Neural crest cell (in vitro differentiated cells): ENCODE measurements around the gene TTC7B. TPM values are rescaled to one million over a fixed set of nuclear protein-coding genes. Genes with fewer than 3 reads are reported as not detected.

Experiments
- DNase-seq: peaks from one replicate; pipeline ENCODE4 v3.0.0; 2021; ENCODE audit warnings: low read depth, mixed read lengths, low spot score
- H3K27ac Mint-ChIP-seq: one replicate; pipeline ENCODE4 v1.8.0; 2021; ENCODE audit warnings: mild to moderate bottlenecking, mixed read lengths; ENCODE audit not compliant: unreplicated experiment
- H3K27me3 Mint-ChIP-seq: 2 replicates; pipeline ENCODE4 v1.8.0; 2021; ENCODE audit warnings: low read depth, mild to moderate bottlenecking, mixed read lengths
- H3K36me3 Mint-ChIP-seq: 2 replicates; pipeline ENCODE4 v1.8.0; 2021; ENCODE audit warnings: low read depth, mild to moderate bottlenecking, mixed read lengths
- H3K4me1 Mint-ChIP-seq: 2 replicates; pipeline ENCODE4 v1.8.0; 2021; ENCODE audit warnings: mixed read lengths
- H3K4me3 Mint-ChIP-seq: one replicate; pipeline ENCODE4 v1.8.0; 2021; ENCODE audit warnings: mild to moderate bottlenecking, mixed read lengths
- H3K9me3 Mint-ChIP-seq: 2 replicates; pipeline ENCODE4 v1.8.0; 2021; ENCODE audit warnings: mixed read lengths
- total RNA-seq: library from RNA; stranded (reverse); gene quantifications from 2 replicates; pipeline ENCODE4 v1.2.1, GENCODE V29; 2021
- TF ChIP-seq, protein P1 (sequence below): fragments of 200-600 bp; sonication (generic); conservative IDR thresholded peaks from 2 replicates; pipeline ENCODE4 v1.5.0; 2021; ENCODE audit warnings: antibody characterized with exemption, mild to moderate bottlenecking

Gene TTC7B
- total RNA-seq, 1 donor from 2014 or later, result 56.4 TPM

DNA sequence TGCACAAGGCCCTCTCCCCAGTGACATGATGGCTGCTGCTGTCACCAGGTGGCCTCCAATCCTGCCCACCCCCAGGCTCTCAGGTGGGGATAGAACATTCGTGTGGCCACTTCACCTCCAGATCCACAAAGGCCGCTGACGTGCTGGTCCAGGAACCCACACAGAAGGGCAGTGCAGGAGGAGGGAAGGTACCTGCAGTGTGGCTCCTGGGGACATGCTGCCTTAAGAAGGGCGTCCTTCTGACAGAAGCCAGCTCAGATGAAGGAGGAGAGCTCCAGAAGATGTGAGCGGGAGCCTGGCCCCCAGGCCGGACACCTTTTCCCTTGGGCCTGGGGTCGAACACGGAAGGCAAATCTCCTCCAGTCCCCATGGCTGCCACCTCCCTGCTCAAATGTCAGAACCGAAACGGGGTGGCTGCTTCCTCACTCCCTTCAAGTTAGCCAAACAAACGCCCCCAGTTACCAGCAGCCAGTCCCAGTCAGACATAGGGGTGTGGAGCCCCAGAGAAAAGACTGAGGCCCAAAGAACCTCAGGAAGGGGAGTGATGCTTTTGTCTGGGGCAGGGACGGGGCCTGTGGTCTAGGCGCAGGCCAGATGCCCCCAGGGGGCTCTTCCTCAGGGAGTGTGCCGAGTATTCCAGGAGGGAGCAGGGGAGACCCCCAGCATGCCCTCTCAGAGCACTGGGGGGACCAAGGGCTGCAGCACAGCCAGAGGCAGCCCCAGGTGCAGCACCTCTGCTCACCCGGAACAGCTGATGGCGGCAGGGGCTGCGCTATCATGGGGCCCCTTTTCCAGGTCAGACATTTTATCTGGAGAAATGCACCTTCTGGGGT lies 263.5 kb downstream of the TTC7B start:
- H3K27ac Mint-ChIP-seq, result no peak overlapping the region
- H3K9me3 Mint-ChIP-seq, result no peaks in the 10 kb centered on the region
- H3K36me3 Mint-ChIP-seq, result peaks cover 2% of the 10 kb centered on the region
- no peaks in the 10 kb centered on the region for H3K27me3 Mint-ChIP-seq
- DNase-seq, result no peak
- H3K4me3 Mint-ChIP-seq, result no peak overlapping the region
- TF ChIP-seq, protein P1, sequence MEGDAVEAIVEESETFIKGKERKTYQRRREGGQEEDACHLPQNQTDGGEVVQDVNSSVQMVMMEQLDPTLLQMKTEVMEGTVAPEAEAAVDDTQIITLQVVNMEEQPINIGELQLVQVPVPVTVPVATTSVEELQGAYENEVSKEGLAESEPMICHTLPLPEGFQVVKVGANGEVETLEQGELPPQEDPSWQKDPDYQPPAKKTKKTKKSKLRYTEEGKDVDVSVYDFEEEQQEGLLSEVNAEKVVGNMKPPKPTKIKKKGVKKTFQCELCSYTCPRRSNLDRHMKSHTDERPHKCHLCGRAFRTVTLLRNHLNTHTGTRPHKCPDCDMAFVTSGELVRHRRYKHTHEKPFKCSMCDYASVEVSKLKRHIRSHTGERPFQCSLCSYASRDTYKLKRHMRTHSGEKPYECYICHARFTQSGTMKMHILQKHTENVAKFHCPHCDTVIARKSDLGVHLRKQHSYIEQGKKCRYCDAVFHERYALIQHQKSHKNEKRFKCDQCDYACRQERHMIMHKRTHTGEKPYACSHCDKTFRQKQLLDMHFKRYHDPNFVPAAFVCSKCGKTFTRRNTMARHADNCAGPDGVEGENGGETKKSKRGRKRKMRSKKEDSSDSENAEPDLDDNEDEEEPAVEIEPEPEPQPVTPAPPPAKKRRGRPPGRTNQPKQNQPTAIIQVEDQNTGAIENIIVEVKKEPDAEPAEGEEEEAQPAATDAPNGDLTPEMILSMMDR, result no peak
- H3K4me1 Mint-ChIP-seq, result peaks cover 24% of the 10 kb centered on the region

DNA sequence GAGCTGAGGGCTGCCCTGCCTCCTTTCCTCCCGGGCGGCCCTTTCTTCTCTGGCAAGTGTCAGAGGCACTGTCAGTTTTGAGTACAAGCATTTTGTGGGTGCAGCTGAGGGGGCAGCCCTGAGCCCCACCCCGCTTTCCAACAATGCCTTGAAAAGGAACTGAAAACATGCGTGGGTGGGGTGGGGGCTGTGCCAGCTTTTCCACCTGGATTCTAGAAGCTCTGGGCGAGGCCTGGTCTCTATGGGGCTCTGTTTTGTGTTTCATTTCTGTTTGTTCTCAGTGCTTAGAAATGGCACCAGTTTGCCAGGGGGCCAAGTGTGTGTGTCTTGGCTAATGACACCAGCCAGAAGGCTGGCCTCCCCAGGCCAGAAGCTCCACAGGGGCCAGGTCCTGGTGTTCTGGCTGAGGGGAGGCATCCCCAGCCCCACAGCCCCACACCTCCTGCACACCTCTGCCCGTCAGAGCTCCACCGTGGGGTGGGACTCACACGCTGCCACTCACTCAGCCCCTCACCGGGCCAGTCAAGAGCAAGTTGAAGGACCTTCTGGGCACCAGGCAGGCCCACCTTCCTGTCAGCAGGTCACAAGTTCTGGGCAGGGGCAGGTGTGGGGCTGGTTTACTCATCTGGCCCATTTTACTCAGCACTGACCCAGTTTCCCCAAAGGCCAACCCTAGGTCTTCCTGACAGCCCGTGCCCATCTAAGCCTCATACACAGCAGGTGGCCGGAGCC lies 264.3 kb downstream of the TTC7B start:
- Mint-ChIP-seq H3K27ac (no peak overlapping the region), H3K27me3 (no peaks in the 10 kb centered on the region)
- no peak for DNase-seq

DNA sequence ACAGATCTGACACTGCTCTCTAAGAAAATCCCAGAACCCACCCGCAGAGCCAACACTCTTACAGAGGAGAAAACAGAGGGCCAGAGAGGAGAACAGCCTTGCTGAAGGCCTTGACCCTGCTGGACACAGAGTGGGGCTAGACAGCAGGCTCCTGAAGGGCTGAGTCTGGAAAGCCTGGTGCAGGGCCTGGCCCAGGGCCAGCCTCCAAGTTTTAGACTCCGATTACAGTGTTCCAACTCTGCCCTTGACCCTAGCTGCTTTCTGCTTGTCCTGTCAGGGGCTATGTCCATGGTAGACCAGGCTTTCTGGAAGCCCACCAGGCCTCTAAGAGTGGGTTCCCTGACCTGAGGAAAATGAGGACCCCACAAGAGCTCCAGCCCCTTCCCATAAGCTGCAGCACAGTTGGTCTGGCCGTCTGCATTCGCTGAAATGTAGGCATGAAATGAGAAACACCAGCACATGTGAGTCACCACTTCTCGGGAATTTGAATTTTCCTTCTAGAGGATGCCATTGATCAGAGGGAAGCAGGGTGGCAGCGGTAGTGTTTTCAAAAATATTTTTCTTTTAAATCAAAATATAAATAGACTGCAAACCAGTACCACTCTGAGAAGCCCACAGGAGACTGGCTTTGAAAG lies 265.0 kb downstream of the TTC7B start:
- no peak overlapping the region for H3K4me3 Mint-ChIP-seq
- TF ChIP-seq, protein P1, result no peak
- H3K9me3 Mint-ChIP-seq, result no peaks in the 10 kb centered on the region
- DNase-seq, result no peak
- peaks cover 25% of the 10 kb centered on the region for H3K4me1 Mint-ChIP-seq
- no peaks in the 10 kb centered on the region for H3K27me3 Mint-ChIP-seq
- H3K27ac Mint-ChIP-seq, result no peak overlapping the region
- H3K36me3 Mint-ChIP-seq, result peaks cover 2% of the 10 kb centered on the region

More for the DNA sequence above, 264.3 kb downstream of the TTC7B start:
- peaks cover 2% of the 10 kb centered on the region for H3K36me3 Mint-ChIP-seq
- no peak overlapping the region for H3K4me3 Mint-ChIP-seq
- H3K4me1 Mint-ChIP-seq, result peaks cover 24% of the 10 kb centered on the region
- TF ChIP-seq, protein P1, result no peak
- H3K9me3 Mint-ChIP-seq, result no peaks in the 10 kb centered on the region

DNA sequence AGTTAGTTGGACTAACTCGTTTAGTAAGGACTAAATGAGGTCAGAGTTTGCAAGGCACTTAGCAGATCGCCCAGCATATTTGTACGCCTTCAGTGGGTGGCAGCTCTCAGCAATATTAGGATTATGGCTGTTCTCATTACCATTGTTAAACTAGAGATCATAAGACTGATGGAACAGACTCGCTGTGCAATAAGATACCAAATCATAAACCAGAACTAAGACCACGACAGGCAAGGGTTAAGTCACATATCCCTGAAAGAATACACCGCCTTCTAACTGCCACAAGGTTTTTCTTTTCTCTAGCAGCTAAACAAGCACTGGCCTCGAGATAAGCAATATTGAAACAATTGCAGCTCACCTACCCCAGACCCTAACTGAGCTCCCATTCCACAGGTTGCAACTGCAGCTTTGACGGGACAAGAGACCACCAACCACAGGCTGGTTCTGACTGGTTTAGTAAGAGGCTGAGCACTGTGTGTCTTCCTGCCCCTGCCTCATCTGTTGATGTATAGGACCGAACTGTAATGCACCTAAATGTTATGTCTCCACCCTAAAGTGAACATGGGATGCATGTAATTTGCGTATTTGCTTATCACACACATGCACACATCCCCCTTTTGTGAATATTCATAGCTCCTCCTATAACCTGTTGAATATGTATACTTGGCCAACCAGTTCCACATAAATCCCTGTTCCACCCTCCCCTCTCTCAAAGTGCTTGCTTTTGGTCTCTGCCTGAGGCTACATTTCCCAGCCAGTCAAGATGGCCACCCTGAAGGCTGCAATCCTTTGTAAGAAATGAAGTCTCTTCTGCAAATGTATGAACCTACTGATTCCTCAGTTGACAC lies 266.2 kb downstream of the TTC7B start:
- Mint-ChIP-seq H3K4me3 (no peak overlapping the region), H3K9me3 (no peaks in the 10 kb centered on the region), H3K36me3 (peaks cover 2% of the 10 kb centered on the region), H3K4me1 (peaks cover 22% of the 10 kb centered on the region), H3K27ac (no peak overlapping the region), H3K27me3 (no peaks in the 10 kb centered on the region)
- TF ChIP-seq, protein P1, result no peak
- DNase-seq, result no peak

DNA sequence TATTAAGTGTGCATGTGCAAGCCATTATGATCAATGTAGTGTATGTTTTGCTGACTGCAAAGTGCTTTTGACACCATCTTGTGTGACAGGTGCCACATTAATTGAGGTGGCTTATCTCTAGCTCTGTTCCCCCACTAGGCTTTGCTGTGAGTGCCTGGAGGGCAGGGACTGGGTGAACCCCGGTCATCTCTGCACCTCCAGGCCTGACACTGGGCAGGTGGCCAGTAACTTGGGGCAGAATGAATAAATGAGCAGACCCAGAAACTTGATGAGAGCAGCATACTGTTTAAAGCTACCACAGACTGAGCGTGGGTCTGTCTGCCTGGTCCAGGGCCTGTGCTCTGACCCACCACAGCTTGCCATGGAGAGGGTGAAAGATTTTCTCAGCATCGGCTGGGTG lies 267.8 kb downstream of the TTC7B start:
- Mint-ChIP-seq H3K27ac (no peak overlapping the region), H3K9me3 (no peaks in the 10 kb centered on the region), H3K4me1 (peaks cover 16% of the 10 kb centered on the region), H3K27me3 (no peaks in the 10 kb centered on the region), H3K36me3 (peaks cover 2% of the 10 kb centered on the region), H3K4me3 (no peak overlapping the region)
- TF ChIP-seq, protein P1, result no peak
- DNase-seq, result no peak
